ENCODE measurements around the gene PPP2R5A. TPM values are rescaled to one million over a fixed set of nuclear protein-coding genes. Genes with fewer than 3 reads are reported as not detected.
A peak's percentile ranks its signal among the peaks of the same experiment; 100 is the strongest.

The PPP2R5A gene
- total RNA-seq, 1 donor from 2014 or later, result 33.9 TPM

- Histone ChIP-seq H3K4me3 (no peak overlapping the region), H3K27ac (no peak overlapping the region)
Observed at GRCh38 chr1:212289262-212290077, 4.3 kb downstream of the PPP2R5A start.

GRCh38 chr1:212290608-212291007, 5.4 kb downstream of the PPP2R5A start:
- no peaks in the 10 kb centered on the region for H3K9me3 ChIP-seq
- H3K36me3 ChIP-seq, result no peaks in the 10 kb centered on the region
- peaks cover 80% of the 10 kb centered on the region for H3K4me1 ChIP-seq
- H3K27ac ChIP-seq, result no peak overlapping the region
- no peak overlapping the region for H3K4me3 ChIP-seq
- no peak for DNase-seq (ENCODE audit: extremely low spot score in 2 of 2)
- TF ChIP-seq POLR2A (IDR thresholded peaks at IDR 0.05), result no peak
- TF ChIP-seq CTCF (IDR thresholded peaks at IDR 0.05), result no peak
- TF ChIP-seq POLR2AphosphoS5 (IDR thresholded peaks at IDR 0.05; ENCODE audit: insufficient read depth in 1 of 2, low read depth in 1 of 2), result no peak
- no peaks in the 10 kb centered on the region for H3K27me3 ChIP-seq
- intact Hi-C loops (cut with DNase I), result no loop called here

More at GRCh38 chr1:212289262-212290077, 4.3 kb downstream of the PPP2R5A start:
- no peaks in the 10 kb centered on the region for H3K9me3 ChIP-seq
- peaks cover 70% of the 10 kb centered on the region for H3K4me1 ChIP-seq
- TF ChIP-seq CTCF (IDR thresholded peaks at IDR 0.05), result no peak
- no peak for TF ChIP-seq POLR2A (IDR thresholded peaks at IDR 0.05)
- no peak for TF ChIP-seq POLR2AphosphoS5 (IDR thresholded peaks at IDR 0.05; ENCODE audit: insufficient read depth in 1 of 2, low read depth in 1 of 2)
- intact Hi-C loops (cut with DNase I), result loop anchor here (5.0 to 10.0 kb wide), 2 partner anchors 163 to 215 kb away; no protein-coding TSS in a partner anchor
- no peak for DNase-seq (ENCODE audit: extremely low spot score in 2 of 2)
- H3K27me3 ChIP-seq, result no peaks in the 10 kb centered on the region
- no peaks in the 10 kb centered on the region for H3K36me3 ChIP-seq

GRCh38 chr1:212291505-212292134, 6.4 kb downstream of the PPP2R5A start:
- Histone ChIP-seq H3K36me3 (no peaks in the 10 kb centered on the region), H3K4me3 (no peak overlapping the region), H3K27ac (no peak overlapping the region), H3K4me1 (peaks cover 86% of the 10 kb centered on the region), H3K27me3 (no peaks in the 10 kb centered on the region), H3K9me3 (no peaks in the 10 kb centered on the region)
- no peak for DNase-seq (ENCODE audit: extremely low spot score in 2 of 2)
- intact Hi-C loops (cut with DNase I), result no loop called here
- TF ChIP-seq POLR2AphosphoS5 (IDR thresholded peaks at IDR 0.05; ENCODE audit: insufficient read depth in 1 of 2, low read depth in 1 of 2) (peak in 1 of 2 donors; percentile 50), POLR2A (IDR thresholded peaks at IDR 0.05) (no peak), CTCF (IDR thresholded peaks at IDR 0.05) (peak in 1 of 3 experiments; percentile 19)

GRCh38 chr1:212292250-212293105, 7.3 kb downstream of the PPP2R5A start:
- H3K4me1 ChIP-seq, result peaks cover 83% of the 10 kb centered on the region
- no peak for TF ChIP-seq POLR2A (IDR thresholded peaks at IDR 0.05)
- TF ChIP-seq POLR2AphosphoS5 (IDR thresholded peaks at IDR 0.05; ENCODE audit: insufficient read depth in 1 of 2, low read depth in 1 of 2), result no peak
- TF ChIP-seq CTCF (IDR thresholded peaks at IDR 0.05), result no peak
- intact Hi-C loops (cut with DNase I), result no loop called here

More at GRCh38 chr1:212292250-212293105, 7.3 kb downstream of the PPP2R5A start:
- no peak for DNase-seq (ENCODE audit: extremely low spot score in 2 of 2)
- Histone ChIP-seq H3K36me3 (no peaks in the 10 kb centered on the region), H3K9me3 (no peaks in the 10 kb centered on the region), H3K27me3 (no peaks in the 10 kb centered on the region), H3K4me3 (no peak overlapping the region), H3K27ac (peak overlapping the region; percentile 13)
